Osteoblast (primary cell): ENCODE data around the gene EPHX1. TPM values are rescaled to one million over a fixed set of nuclear protein-coding genes. Genes with fewer than 3 reads are reported as not detected.

Experiments
- DNase-seq: peaks from one replicate; pipeline ENCODE4 v3.0.0; 2011; ENCODE audit warnings: low spot score, mixed read lengths; ENCODE audit not compliant: insufficient read length; ENCODE audit errors: missing footprints
- H2AFZ ChIP-seq: 2 replicates; pipeline ENCODE4 v1.6.0; 2011; ENCODE audit warnings: mild to moderate bottlenecking, low read length
- H3K27ac ChIP-seq: 2 replicates; pipeline ENCODE4 v1.5.1; 2011; ENCODE audit warnings: mild to moderate bottlenecking, low read depth, low read length, moderate library complexity
- H3K27me3 ChIP-seq: 2 replicates; pipeline ENCODE4 v1.6.0; 2012; ENCODE audit warnings: mild to moderate bottlenecking, control low read depth, inconsistent platforms, low read length, moderate library complexity; ENCODE audit not compliant: insufficient read depth
- H3K36me3 ChIP-seq: 2 replicates; pipeline ENCODE4 v1.5.1; 2011; ENCODE audit warnings: mild to moderate bottlenecking, low read length, control low read depth, moderate library complexity; ENCODE audit not compliant: insufficient read depth
- H3K4me1 ChIP-seq: 2 replicates; pipeline ENCODE4 v1.5.1; 2011; ENCODE audit warnings: mild to moderate bottlenecking, low read length, control low read depth, moderate library complexity; ENCODE audit not compliant: insufficient read depth
- H3K4me2 ChIP-seq: 2 replicates; pipeline ENCODE4 v1.6.0; 2011; ENCODE audit warnings: mild to moderate bottlenecking, low read length; ENCODE audit not compliant: insufficient read depth
- H3K4me3 ChIP-seq: fragments of 200-600 bp; sonication (generic); 3 replicates; pipeline ENCODE4 v1.5.1; 2012; ENCODE audit warnings: mild to moderate bottlenecking, low read length, inconsistent platforms; ENCODE audit not compliant: insufficient read depth
- H3K79me2 ChIP-seq: 2 replicates; pipeline ENCODE4 v1.6.0; 2012; ENCODE audit warnings: mild to moderate bottlenecking, low read length, control low read depth, inconsistent platforms; ENCODE audit not compliant: insufficient read depth
- H3K9me3 ChIP-seq: 2 replicates; pipeline ENCODE4 v1.5.1; 2011; ENCODE audit warnings: low read depth, low read length, control low read depth
- H4K20me1 ChIP-seq: 2 replicates; pipeline ENCODE4 v1.6.0; 2012; ENCODE audit warnings: mild to moderate bottlenecking, low read length, control low read depth; ENCODE audit not compliant: insufficient read depth
- total RNA-seq: library from RNA; depleted of rRNA; stranded (reverse); fragments of >200 nt; gene quantifications from 2 replicates; pipeline ENCODE4 v1.2.3, GENCODE V29; 2012
- TF ChIP-seq, protein P1 (sequence below): IDR thresholded peaks from 2 replicates; pipeline ENCODE4 v1.5.1; 2011; ENCODE audit warnings: mild to moderate bottlenecking, low read depth, low read length, moderate library complexity; ENCODE audit errors: extremely low read depth

EPHX1 gene
- total RNA-seq, 1 donor, result 67.0 TPM

DNA sequence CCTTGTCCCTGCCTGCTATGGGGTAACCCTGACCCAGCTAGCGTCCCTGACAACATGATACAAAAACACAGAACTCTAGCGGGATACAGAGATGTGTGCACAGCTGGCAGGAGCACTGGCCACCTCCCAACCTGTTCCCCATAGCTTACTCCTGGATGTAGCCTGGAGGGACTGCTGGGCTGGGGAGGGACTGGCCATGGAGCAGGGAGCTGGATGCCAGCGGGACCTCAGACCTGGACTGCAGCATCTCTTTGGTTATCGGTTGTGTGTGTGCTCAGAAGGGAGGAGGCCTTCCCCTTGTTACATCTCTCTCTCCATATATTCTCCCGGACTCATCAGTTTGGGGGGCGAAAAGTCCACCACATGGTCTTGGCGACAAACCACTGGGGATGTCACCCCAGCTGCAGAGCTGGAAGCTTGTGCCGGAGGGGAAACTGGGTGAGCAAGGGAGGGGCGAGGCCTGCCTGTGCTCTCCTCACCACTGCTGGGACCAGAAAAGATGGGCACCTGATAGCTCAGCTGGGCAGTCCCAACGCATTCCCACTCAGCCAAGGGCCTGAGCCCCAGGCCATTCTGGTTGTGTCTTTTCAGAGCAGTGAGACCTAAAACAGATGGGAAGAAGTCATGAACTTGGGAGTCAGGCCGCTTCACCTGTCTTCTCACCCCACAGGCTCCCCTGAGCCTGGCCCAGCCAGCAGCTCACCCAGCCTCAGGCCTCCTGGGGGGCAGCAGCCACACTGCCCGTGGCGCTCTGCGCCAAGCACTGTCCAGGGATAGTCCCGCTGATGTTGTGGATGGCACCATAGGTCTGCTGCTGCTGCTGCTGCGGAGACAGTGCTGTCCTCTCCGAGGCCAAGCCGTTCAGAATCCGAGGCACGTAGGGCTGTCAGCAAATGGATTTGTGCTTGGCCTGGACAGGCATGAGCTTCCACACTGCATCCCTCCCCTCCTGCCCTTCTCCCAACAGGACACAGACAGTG lies 36.7 kb downstream of the EPHX1 start:
- H4K20me1 ChIP-seq, result peaks cover 4% of the 10 kb centered on the region
- H3K4me1 ChIP-seq, result no peaks in the 10 kb centered on the region
- no peaks in the 10 kb centered on the region for H3K79me2 ChIP-seq
- H3K4me2 ChIP-seq, result no peak overlapping the region
- no peak overlapping the region for H3K27ac ChIP-seq
- H3K9me3 ChIP-seq, result no peaks in the 10 kb centered on the region
- H3K27me3 ChIP-seq, result no peaks in the 10 kb centered on the region
- DNase-seq, result no peak
- TF ChIP-seq, protein P1, sequence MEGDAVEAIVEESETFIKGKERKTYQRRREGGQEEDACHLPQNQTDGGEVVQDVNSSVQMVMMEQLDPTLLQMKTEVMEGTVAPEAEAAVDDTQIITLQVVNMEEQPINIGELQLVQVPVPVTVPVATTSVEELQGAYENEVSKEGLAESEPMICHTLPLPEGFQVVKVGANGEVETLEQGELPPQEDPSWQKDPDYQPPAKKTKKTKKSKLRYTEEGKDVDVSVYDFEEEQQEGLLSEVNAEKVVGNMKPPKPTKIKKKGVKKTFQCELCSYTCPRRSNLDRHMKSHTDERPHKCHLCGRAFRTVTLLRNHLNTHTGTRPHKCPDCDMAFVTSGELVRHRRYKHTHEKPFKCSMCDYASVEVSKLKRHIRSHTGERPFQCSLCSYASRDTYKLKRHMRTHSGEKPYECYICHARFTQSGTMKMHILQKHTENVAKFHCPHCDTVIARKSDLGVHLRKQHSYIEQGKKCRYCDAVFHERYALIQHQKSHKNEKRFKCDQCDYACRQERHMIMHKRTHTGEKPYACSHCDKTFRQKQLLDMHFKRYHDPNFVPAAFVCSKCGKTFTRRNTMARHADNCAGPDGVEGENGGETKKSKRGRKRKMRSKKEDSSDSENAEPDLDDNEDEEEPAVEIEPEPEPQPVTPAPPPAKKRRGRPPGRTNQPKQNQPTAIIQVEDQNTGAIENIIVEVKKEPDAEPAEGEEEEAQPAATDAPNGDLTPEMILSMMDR, result no peak
- peaks cover 26% of the 10 kb centered on the region for H3K36me3 ChIP-seq
- no peak overlapping the region for H3K4me3 ChIP-seq
- no peak overlapping the region for H2AFZ ChIP-seq

DNA sequence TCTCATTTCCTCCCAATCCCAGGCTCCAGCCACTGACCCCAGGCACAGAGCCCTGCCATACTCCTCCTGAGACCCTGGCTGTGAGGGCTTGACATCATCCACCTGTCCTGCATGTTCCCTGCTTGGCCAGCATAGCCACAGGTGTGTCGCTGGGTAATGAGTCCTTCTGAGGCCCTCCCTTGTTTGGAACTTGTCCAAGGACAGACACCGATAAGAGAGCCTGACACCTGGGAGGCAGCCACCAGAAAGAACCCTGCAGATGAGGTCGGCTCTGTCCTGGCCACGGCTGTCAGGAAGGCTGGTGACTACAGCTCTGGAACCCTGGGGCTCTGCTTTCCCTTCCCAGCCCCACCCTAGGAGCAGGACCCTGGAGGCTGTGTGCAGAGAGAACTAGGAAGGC lies 37.7 kb downstream of the EPHX1 start:
- Histone ChIP-seq H3K4me2 (no peak overlapping the region), H3K4me3 (no peak overlapping the region), H3K27me3 (no peaks in the 10 kb centered on the region), H3K79me2 (no peaks in the 10 kb centered on the region), H2AFZ (no peak overlapping the region), H4K20me1 (peaks cover 4% of the 10 kb centered on the region), H3K36me3 (peaks cover 30% of the 10 kb centered on the region), H3K27ac (no peak overlapping the region), H3K4me1 (no peaks in the 10 kb centered on the region), H3K9me3 (no peaks in the 10 kb centered on the region)
- TF ChIP-seq, protein P1, result no peak
- no peak for DNase-seq

DNA sequence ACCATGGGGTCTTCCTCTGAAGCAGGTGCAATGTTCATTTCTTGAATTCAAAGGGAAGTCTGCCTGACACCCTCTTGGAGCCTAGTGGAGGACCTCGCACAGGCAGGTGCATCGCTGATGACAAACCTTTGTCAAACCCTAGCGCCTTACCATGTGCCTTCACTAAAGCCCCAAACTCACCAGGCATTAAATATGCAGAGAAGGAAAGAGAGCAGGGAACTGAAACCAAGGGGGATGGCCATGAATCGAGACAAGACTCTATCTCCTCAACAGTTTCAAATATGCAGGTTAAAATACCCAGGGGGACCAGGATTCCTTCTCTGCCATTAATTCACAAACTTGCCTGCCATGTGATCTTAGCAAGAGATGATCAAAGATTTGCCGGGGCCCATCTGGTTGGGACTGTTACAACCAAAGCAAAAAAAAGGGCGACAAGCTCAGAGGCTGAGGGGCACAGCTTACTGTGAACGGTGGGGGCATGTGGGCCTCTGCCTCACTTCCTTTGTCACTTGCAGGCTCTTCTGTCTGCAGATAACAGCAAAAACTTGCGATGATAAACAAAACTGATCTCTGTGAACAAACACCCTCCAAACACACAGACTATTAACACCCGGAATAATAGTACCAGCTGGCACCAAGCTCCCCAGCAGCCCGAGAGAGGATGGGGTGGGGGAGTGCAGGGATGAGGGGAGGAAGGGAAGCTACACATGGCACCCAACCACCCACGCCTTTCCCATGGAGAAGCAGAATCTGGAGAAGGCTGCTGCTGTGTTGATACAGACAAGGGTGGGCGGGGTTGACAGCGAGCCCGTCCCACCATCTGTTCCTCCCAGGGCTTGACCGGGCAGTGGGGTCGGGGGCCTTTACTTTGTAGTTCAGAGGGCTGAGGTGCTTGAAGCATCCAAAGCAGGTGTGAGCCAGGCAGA lies 38.4 kb downstream of the EPHX1 start:
- TF ChIP-seq, protein P1, result no peak

DNA sequence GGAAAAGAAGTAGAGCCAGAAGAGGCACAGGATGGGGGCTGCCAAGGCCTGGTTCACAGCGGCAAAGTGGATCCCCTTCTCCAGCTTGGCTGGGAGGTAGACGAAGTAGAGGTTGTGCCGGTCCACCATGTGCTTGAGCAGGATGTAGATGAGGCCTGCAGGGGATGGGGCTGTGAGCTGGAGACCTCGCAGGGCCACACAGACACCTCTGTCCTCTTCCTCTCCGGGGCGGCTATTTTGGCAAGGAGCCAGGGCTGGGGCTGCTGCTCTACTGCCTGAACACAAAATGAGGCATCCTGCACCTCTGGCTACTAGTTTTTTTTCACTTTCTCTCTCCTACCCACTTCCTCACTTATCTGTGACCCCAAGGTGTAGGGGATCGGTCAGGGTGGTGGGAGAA lies 40.0 kb downstream of the EPHX1 start:
- Histone ChIP-seq H2AFZ (no peak overlapping the region), H3K36me3 (peaks cover 31% of the 10 kb centered on the region), H3K9me3 (no peaks in the 10 kb centered on the region), H3K4me3 (no peak overlapping the region), H3K4me1 (no peaks in the 10 kb centered on the region), H3K4me2 (no peak overlapping the region), H3K79me2 (no peaks in the 10 kb centered on the region), H3K27ac (no peak overlapping the region), H3K27me3 (no peaks in the 10 kb centered on the region), H4K20me1 (peaks cover 4% of the 10 kb centered on the region)
- DNase-seq, result peak; percentile 36
- TF ChIP-seq, protein P1, result no peak

More for the DNA sequence above, 38.4 kb downstream of the EPHX1 start:
- Histone ChIP-seq H3K79me2 (no peaks in the 10 kb centered on the region), H3K9me3 (no peaks in the 10 kb centered on the region), H3K27ac (no peak overlapping the region), H3K4me2 (no peak overlapping the region), H3K36me3 (peaks cover 30% of the 10 kb centered on the region), H4K20me1 (peaks cover 4% of the 10 kb centered on the region), H3K4me3 (no peak overlapping the region), H2AFZ (no peak overlapping the region), H3K4me1 (no peaks in the 10 kb centered on the region), H3K27me3 (no peaks in the 10 kb centered on the region)
- DNase-seq, result peak; percentile 37
